ENCODE results near the gene PXT1.

The PXT1 gene

GRCh38 chr6:36343109-36343680 is 99.5 kb downstream of the PXT1 start:
- DNase-seq, result no peak

GRCh38 chr6:36340618-36341454 is 101.8 kb downstream of the PXT1 start:
- DNase-seq, result peak; percentile 31
